K562 (cell line): Measurements from ENCODE around the gene CYP2W1. TPM values are rescaled to one million over a fixed set of nuclear protein-coding genes. Genes with fewer than 3 reads are reported as not detected.

Experiments used
- ATAC-seq: fragments of 200-7000 bp; cut with Tn5 transposase; 3 replicates; pipeline ENCODE4 v1.9.1; 2020; ENCODE audit warnings: moderate library complexity
- BruUV-seq: library from RNA; stranded (reverse); fragments of 400-500 nt; replicated peaks from 2 replicates; lab custom pipeline; 2021; lab: Mats Ljungman, UMichigan
- CTCF ChIA-PET: fragments of 300-600 bp; formaldehyde crosslinking; extraction: SDS; loops from one replicate; lab custom pipeline; 2021; ENCODE audit warnings: low intra/inter-chr PET ratio; lab: Yijun Ruan, JAX
- POLR2A ChIA-PET: fragments of 300-600, 350-650 bp; sonication (Branson Sonifier 250); formaldehyde crosslinking; extraction: SDS; loops from one replicate; lab custom pipeline; 2021; ENCODE audit warnings: antibody characterized with exemption, inconsistent platforms; lab: Yijun Ruan, JAX
- DNase-seq, 4 experiments: peaks; one replicate each; pipeline versions ENCODE4 v3.0.0 to v3.0.0-alpha.2; 2011 to 2018; ENCODE audit warnings: low spot score in 3 of 4, mixed read lengths in 3 of 4; ENCODE audit errors: extremely low read depth in 1 of 4
- FAIRE-seq: peaks from 2 replicates; lab custom pipeline; 2011; peaks lifted over from hg19 to GRCh38; lab: Jason Lieb, UNC
- H2AFZ ChIP-seq: 2 replicates; pipeline ENCODE4 v1.6.0; 2011; ENCODE audit warnings: low read depth, low read length, control low read depth, inconsistent platforms
- H3K27ac ChIP-seq: fragments of 200-600 bp; 3 replicates; pipeline ENCODE4 v1.8.0; 2011; ENCODE audit warnings: low read depth, mild to moderate bottlenecking, control low read depth, inconsistent platforms, low read length, moderate library complexity, mixed read lengths; ENCODE audit errors: extremely low read depth
- H3K27me3 ChIP-seq, 2 experiments: fragments of 300-600 bp in 1 of 2; 2 replicates in 1 of 2; 3 replicates in 1 of 2; pipeline versions ENCODE4 v1.6.0 to v1.8.0; 2011; ENCODE audit warnings: inconsistent platforms in 2 of 2, low read length in 2 of 2, mild to moderate bottlenecking in 1 of 2, mixed read lengths in 1 of 2, moderate library complexity in 1 of 2; ENCODE audit not compliant: control insufficient read depth in 2 of 2, insufficient read depth in 2 of 2
- H3K36me3 ChIP-seq: fragments of 300-600 bp; 3 replicates; pipeline ENCODE4 v1.8.0; 2011; ENCODE audit warnings: mild to moderate bottlenecking, low read length, inconsistent platforms; ENCODE audit not compliant: control insufficient read depth, insufficient read depth
- H3K4me1 ChIP-seq, 2 experiments: fragments of 200-600 bp in 1 of 2; replicated peaks in 1 of 2; 2 replicates in 1 of 2; 3 replicates in 1 of 2; pipeline versions ENCODE4 v1.5.1 to v1.8.0; 2011; ENCODE audit warnings: inconsistent platforms in 2 of 2, low read length in 2 of 2, mild to moderate bottlenecking in 1 of 2, mixed read lengths in 1 of 2, moderate library complexity in 1 of 2; ENCODE audit not compliant: control insufficient read depth in 2 of 2, insufficient read depth in 2 of 2
- H3K4me2 ChIP-seq: 2 replicates; pipeline ENCODE4 v1.6.1; 2011; ENCODE audit warnings: low read length, control low read depth, inconsistent platforms, mixed read lengths; ENCODE audit not compliant: insufficient read depth
- H3K4me3 ChIP-seq: fragments of 200-600 bp; sonication (generic), shearing (Covaris generic); 2 replicates; pipeline ENCODE4 v1.5.1; 2016; ENCODE audit warnings: control low read depth, inconsistent platforms
- H3K79me2 ChIP-seq: fragments of 200-600 bp; 3 replicates; pipeline ENCODE4 v1.8.0; 2011; ENCODE audit warnings: low read length, inconsistent platforms; ENCODE audit not compliant: control insufficient read depth, insufficient read depth
- H3K9ac ChIP-seq, 2 experiments: 2 replicates each; pipeline versions ENCODE4 v1.6.0 to v1.6.1; 2011; ENCODE audit warnings: low read depth in 2 of 2, low read length in 2 of 2, control low read depth in 1 of 2, inconsistent platforms in 1 of 2, mild to moderate bottlenecking in 1 of 2, mixed read lengths in 1 of 2; ENCODE audit not compliant: insufficient read depth in 1 of 2
- H3K9me1 ChIP-seq: one replicate; pipeline ENCODE4 v1.6.0; 2011; ENCODE audit warnings: inconsistent platforms, mild to moderate bottlenecking, low read length, moderate library complexity; ENCODE audit not compliant: control insufficient read depth, insufficient read depth
- H3K9me3 ChIP-seq: replicated peaks from 2 replicates; pipeline ENCODE4 v1.5.1; 2011; ENCODE audit warnings: low read depth, low read length, inconsistent platforms; ENCODE audit not compliant: control insufficient read depth, insufficient read depth
- H4K20me1 ChIP-seq: replicated peaks from 2 replicates; pipeline ENCODE4 v1.6.1; 2011; ENCODE audit warnings: low read length, inconsistent platforms, mixed read lengths; ENCODE audit not compliant: control insufficient read depth, insufficient read depth
- MCM2 ChIP-seq: fragments of 450-650 bp; IDR thresholded peaks from 2 replicates; pipeline ENCODE4 v1.6.1; 2017; ENCODE audit warnings: low read depth, mild to moderate bottlenecking
- MTF1 ChIP-seq: fragments of 250-450 bp; sonication (Bioruptor Pico); IDR thresholded peaks from 2 replicates; pipeline ENCODE4 v1.9.0; 2021; ENCODE audit warnings: moderate library complexity, mild to moderate bottlenecking, inconsistent platforms, borderline replicate concordance
- VEZF1 ChIP-seq: fragments of 200-800 bp; sonication (Bioruptor generic); IDR thresholded peaks from 2 replicates; pipeline ENCODE4 v1.6.1; 2017; ENCODE audit warnings: missing genetic modification characterization, missing compliant biosample characterization
- WGBS: fragments of 100-300 bp; shearing (Covaris generic); methylation state at CpG from one replicate; pipeline ENCODE4 v1.1.6; 2016; ENCODE audit warnings: low coverage, mixed read lengths; ENCODE audit not compliant: insufficient coverage; ENCODE audit errors: missing lambda C conversion rate; 5-methylcytosine and 5-hydroxymethylcytosine counted together
- in situ Hi-C: fragments of 300-500 bp; cut with MboI; formaldehyde crosslinking; loops from 4 replicates; pipeline ENCODE4 v1.15.0; 2018; ENCODE audit warnings: inconsistent platforms, mixed read lengths
- intact Hi-C: fragments of 100-400 bp; cut with micrococcal nuclease; formaldehyde crosslinking; loops from 2 replicates; pipeline ENCODE4 v1.14.2; 2022
- polyA plus RNA-seq, 8 experiments: library from polyadenylated mRNA; depleted of rRNA in 4 of 8; stranded (reverse) in 5 of 8; unstranded in 3 of 8; fragments of >200 nt; fragmentation: Nextera tagmentation in 2 of 8; fragmentation: Illumina TruSeq in 1 of 8; extraction: Ambion mirVana in 2 of 8; extraction: Trizol in 1 of 8; gene quantifications; 2 replicates each; pipeline versions ENCODE4 v1.2.1 to v1.2.3, GENCODE V29; 2011 to 2014; ENCODE audit warnings: inconsistent platforms in 1 of 8, missing spikeins in 1 of 8
- total RNA-seq, 7 experiments: library from RNA; depleted of rRNA in 6 of 7; stranded (reverse); fragments of >200 nt in 6 of 7; fragmentation: Illumina TruSeq in 2 of 7; extraction: Trizol in 2 of 7; gene quantifications; 2 replicates each; pipeline versions ENCODE4 v1.2.1 to v1.2.3, GENCODE V29; 2011 to 2021; ENCODE audit warnings: low replicate concordance in 1 of 7

The CYP2W1 gene
- total and polyA plus RNA-seq, 9 of the 15 experiments (the other 6 are each of a cell fraction or from before 2014, with no cell fraction given), result not detected

- FAIRE-seq, result no peak
- Histone ChIP-seq H3K4me2 (no peak overlapping the region), H3K4me1 (peaks cover 0 to 43% of the 10 kb centered on the region in 2 experiments; a peak in 2 of 5 replicates), H2AFZ (no peak overlapping the region), H3K36me3 (peaks cover 22% of the 10 kb centered on the region; the same call in 2 of the 3 replicates), H3K9ac (no peak overlapping the region), H3K4me3 (no peak overlapping the region), H3K27me3 (no peaks in the 10 kb centered on the region), H3K9me1 (no peaks in the 10 kb centered on the region), H4K20me1 (no peaks in the 10 kb centered on the region; the same call in 1 of the 2 replicates), H3K9me3 (no peaks in the 10 kb centered on the region), H3K27ac (no peak overlapping the region), H3K79me2 (no peaks in the 10 kb centered on the region)
- BruUV-seq, result no TSS peak
- no peak for ATAC-seq
- POLR2A ChIA-PET, result no interaction called here
- in situ Hi-C loops, result no loop called here
- DNase-seq, result no peak
- intact Hi-C loops, result no loop called here
- WGBS, result 87% methylated on average over 25 of the region's 32 CpGs
- CTCF ChIA-PET, result no interaction called here
- TF ChIP-seq MTF1 (CRISPR knock-in tag), result no peak
- TF ChIP-seq MCM2, result no peak
- no peak for TF ChIP-seq VEZF1
Observed at GRCh38 chr7:1004018-1004852, 21.3 kb downstream of the CYP2W1 start.
